Measurements from ENCODE around the gene MROH7. TPM values are rescaled to one million over a fixed set of nuclear protein-coding genes. Genes with fewer than 3 reads are reported as not detected.

Gene MROH7
- total and polyA plus RNA-seq, 4 donors, result 0.07 to 2.8 (median 0.58) TPM

DNA sequence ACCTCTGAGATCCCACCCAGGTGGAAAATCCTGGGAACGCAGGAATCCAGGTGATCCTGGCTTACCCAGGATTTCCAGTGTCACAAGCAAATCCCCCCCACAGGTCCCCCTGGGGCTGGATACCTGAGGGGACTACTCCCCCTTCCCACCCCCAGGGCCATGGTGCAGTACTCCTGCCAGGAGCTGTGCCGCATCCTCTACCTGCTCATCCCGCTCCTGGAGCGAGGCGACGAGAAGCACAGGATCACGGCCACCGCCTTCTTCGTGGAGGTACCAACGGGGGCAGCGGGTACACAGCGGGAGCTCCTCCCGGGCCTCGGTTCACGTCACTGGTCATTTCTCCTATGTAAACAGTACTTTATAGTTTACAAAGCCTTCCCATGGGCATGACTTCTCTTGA, 53.6 kb downstream of the MROH7 start:
- WGBS, result 85% methylated on average over 15 of the region's 15 CpGs
- H3K36me3 ChIP-seq (ENCODE audit: control insufficient read depth in 4 of 4, insufficient read depth in 3 of 4, low read depth in 1 of 4, low read length in 3 of 4), result peaks cover 0 to 13% (median 6%) of the 10 kb centered on the region in 4 donors
- no peaks in the 10 kb centered on the region for H3K9me3 ChIP-seq (ENCODE audit: control insufficient read depth in 4 of 4, low read length in 3 of 4)
- H3K27me3 ChIP-seq (ENCODE audit: control insufficient read depth in 4 of 4, insufficient read depth in 4 of 4, low read length in 3 of 4), result no peaks in the 10 kb centered on the region
- no peak for DNase-seq (ENCODE audit: low spot score)
- H3K27ac ChIP-seq (ENCODE audit: low read depth in 1 of 2, low read length in 2 of 2), result no peak overlapping the region
- TF ChIP-seq TAF1 (conservative IDR thresholded peaks at IDR 0.05) (no peak), FOXA1 (IDR thresholded peaks at IDR 0.05) (no peak), HNF4A (conservative IDR thresholded peaks at IDR 0.05) (no peak), JUND (IDR thresholded peaks at IDR 0.05) (no peak), EGR1 (IDR thresholded peaks at IDR 0.05; ENCODE audit: low read depth in 2 of 2) (no peak), FOXA2 (IDR thresholded peaks at IDR 0.05) (no peak)
- TF ChIP-seq, protein P1, sequence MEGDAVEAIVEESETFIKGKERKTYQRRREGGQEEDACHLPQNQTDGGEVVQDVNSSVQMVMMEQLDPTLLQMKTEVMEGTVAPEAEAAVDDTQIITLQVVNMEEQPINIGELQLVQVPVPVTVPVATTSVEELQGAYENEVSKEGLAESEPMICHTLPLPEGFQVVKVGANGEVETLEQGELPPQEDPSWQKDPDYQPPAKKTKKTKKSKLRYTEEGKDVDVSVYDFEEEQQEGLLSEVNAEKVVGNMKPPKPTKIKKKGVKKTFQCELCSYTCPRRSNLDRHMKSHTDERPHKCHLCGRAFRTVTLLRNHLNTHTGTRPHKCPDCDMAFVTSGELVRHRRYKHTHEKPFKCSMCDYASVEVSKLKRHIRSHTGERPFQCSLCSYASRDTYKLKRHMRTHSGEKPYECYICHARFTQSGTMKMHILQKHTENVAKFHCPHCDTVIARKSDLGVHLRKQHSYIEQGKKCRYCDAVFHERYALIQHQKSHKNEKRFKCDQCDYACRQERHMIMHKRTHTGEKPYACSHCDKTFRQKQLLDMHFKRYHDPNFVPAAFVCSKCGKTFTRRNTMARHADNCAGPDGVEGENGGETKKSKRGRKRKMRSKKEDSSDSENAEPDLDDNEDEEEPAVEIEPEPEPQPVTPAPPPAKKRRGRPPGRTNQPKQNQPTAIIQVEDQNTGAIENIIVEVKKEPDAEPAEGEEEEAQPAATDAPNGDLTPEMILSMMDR (IDR thresholded peaks at IDR 0.05; ENCODE audit: low read depth, low read length, missing input control), result no peak
- TF ChIP-seq, protein P2, sequence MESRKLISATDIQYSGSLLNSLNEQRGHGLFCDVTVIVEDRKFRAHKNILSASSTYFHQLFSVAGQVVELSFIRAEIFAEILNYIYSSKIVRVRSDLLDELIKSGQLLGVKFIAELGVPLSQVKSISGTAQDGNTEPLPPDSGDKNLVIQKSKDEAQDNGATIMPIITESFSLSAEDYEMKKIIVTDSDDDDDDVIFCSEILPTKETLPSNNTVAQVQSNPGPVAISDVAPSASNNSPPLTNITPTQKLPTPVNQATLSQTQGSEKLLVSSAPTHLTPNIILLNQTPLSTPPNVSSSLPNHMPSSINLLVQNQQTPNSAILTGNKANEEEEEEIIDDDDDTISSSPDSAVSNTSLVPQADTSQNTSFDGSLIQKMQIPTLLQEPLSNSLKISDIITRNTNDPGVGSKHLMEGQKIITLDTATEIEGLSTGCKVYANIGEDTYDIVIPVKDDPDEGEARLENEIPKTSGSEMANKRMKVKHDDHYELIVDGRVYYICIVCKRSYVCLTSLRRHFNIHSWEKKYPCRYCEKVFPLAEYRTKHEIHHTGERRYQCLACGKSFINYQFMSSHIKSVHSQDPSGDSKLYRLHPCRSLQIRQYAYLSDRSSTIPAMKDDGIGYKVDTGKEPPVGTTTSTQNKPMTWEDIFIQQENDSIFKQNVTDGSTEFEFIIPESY (IDR thresholded peaks at IDR 0.05), result no peak
- H3K9ac ChIP-seq (ENCODE audit: low read depth in 1 of 2, low read length in 2 of 2), result no peak overlapping the region
- H3K4me3 ChIP-seq (ENCODE audit: low read depth in 1 of 3, low read length in 3 of 3), result no peak overlapping the region
- no peaks in the 10 kb centered on the region for H3K4me1 ChIP-seq (ENCODE audit: control insufficient read depth in 4 of 4, insufficient read depth in 4 of 4, low read length in 3 of 4)

DNA sequence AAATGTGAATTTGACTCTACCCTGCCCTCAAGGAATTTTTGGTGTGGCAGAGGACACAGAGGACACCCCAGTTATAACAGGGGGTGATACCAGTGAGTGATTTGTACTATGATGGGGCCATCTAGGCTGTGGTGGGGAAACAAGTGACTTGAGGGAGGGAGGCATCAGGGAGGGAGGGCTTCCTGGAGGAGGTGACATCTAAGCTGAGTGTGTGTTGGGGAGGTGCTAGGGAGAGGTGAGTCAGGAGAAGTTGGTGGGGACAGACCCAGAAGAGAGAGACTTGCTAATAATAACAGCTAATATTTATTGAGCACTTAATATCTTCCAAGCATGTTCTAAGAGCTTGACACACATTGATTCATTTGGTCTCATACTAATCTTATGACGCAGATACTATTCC, 54.2 kb downstream of the MROH7 start:
- Histone ChIP-seq H3K9ac (ENCODE audit: low read depth in 1 of 2, low read length in 2 of 2) (no peak overlapping the region), H3K4me1 (ENCODE audit: control insufficient read depth in 4 of 4, insufficient read depth in 4 of 4, low read length in 3 of 4) (no peaks in the 10 kb centered on the region), H3K27ac (ENCODE audit: low read depth in 1 of 2, low read length in 2 of 2) (no peak overlapping the region), H3K9me3 (ENCODE audit: control insufficient read depth in 4 of 4, low read length in 3 of 4) (no peaks in the 10 kb centered on the region), H3K27me3 (ENCODE audit: control insufficient read depth in 4 of 4, insufficient read depth in 4 of 4, low read length in 3 of 4) (no peaks in the 10 kb centered on the region), H3K4me3 (ENCODE audit: low read depth in 1 of 3, low read length in 3 of 3) (no peak overlapping the region), H3K36me3 (ENCODE audit: control insufficient read depth in 4 of 4, insufficient read depth in 3 of 4, low read depth in 1 of 4, low read length in 3 of 4) (peaks cover 0 to 15% (median 6%) of the 10 kb centered on the region in 4 donors)
- TF ChIP-seq NR2F2 (IDR thresholded peaks at IDR 0.05) (no peak), HNF4A (conservative IDR thresholded peaks at IDR 0.05) (no peak), HNF4G (IDR thresholded peaks at IDR 0.05) (no peak), FOXA1 (IDR thresholded peaks at IDR 0.05) (no peak), EGR1 (IDR thresholded peaks at IDR 0.05; ENCODE audit: low read depth in 2 of 2) (no peak), RXRA (IDR thresholded peaks at IDR 0.05) (no peak), SP1 (IDR thresholded peaks at IDR 0.05) (no peak)
- TF ChIP-seq, protein P1 (IDR thresholded peaks at IDR 0.05; ENCODE audit: low read depth, low read length, missing input control), result no peak
- TF ChIP-seq, protein P2 (IDR thresholded peaks at IDR 0.05), result no peak
- TF ChIP-seq, protein P3, sequence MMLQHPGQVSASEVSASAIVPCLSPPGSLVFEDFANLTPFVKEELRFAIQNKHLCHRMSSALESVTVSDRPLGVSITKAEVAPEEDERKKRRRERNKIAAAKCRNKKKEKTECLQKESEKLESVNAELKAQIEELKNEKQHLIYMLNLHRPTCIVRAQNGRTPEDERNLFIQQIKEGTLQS (IDR thresholded peaks at IDR 0.05), result no peak
- 95% methylated on average over 1 of the region's 1 CpG for WGBS
- DNase-seq (ENCODE audit: low spot score), result no peak

Data from liver (tissue), 9 donors.